GM19193 (cell line): ENCODE results near the gene SIN3B.

ENCODE experiments used
- POLR2A ChIP-seq: IDR thresholded peaks from 4 replicates; pipeline ENCODE4 v1.6.1; 2011; ENCODE audit not compliant: insufficient read depth, insufficient read length; ENCODE audit errors: extremely low read depth

The SIN3B gene

DNA sequence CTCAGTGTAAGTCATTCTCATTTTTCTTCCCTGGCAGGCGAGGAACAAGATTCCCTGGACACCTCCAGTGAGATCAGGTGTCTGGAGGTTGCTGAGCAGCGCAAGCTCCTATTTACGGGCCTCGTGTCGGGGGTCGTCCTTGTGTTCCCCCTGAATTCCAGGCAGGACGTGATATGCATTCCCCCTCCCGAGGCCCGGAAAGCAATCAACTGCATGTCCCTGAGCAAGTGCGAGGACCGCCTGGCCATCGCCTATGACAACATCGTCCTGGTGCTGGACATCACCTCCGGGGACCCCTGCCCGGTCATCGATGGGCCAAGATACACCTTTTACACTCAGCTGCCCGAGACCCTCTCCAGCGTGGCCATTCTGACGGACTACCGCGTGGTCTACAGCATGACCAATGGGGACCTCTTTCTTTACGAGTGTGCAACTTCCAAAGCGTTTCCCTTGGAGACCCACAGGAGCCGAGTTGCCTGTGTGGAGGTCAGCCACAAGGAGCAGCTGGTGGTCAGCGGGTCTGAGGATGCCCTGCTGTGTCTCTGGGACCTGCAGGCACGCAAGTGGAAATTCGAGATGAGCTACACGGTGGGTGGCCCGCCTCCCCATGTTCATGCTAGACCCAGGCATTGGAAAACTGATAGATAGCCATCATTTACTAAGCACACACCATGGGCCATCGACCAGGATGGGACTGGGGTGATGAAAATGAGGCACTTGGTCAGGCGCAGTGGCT is 21.5 kb upstream of the SIN3B start:
- no peak for TF ChIP-seq POLR2A

DNA sequence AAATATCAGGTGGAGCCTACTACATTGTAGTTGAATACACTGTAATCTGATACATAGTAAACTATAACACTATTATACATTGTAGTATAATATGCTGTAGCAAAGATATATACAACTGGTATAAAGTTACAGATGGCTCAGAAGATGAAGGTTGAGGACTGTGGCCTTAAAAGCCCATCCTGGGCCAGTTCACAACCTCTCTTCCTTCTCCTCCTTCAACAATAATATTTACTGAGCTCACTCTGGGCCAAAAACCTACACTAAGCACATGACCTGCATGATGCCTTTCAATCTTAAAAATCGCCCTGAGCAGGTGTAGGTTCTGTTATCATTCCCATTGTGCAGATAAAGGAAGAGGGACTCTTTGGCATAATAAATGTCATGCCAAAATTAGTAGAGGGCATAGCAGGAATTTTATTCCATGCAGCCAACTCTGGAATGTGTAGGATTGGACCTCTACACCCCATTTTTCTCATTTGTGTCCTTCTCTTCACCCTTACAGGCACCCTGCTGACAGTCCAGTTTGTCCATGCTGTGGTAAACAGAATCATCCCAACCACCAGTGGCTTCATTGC is 14.6 kb upstream of the SIN3B start:
- no peak for TF ChIP-seq POLR2A

DNA sequence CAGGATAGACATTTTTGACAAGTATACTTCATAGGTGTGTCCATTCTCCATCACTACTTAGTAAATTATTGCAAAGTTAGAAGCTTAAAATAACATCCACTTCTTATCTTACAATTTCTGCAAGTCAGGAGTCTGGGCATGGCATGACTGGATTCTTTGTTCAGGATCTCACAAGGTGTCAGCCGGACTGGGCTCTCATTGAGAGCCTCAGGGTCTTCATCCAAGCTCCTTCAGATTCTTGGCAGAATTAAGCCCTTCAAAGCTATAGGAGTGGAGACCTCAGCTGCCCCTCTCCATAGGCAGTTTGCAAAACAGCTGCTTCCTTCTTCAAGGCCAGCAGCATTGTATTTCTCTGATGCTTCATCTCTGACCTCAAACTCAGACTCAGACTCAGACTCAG is 9.1 kb upstream of the SIN3B start:
- no peak for TF ChIP-seq POLR2A

DNA sequence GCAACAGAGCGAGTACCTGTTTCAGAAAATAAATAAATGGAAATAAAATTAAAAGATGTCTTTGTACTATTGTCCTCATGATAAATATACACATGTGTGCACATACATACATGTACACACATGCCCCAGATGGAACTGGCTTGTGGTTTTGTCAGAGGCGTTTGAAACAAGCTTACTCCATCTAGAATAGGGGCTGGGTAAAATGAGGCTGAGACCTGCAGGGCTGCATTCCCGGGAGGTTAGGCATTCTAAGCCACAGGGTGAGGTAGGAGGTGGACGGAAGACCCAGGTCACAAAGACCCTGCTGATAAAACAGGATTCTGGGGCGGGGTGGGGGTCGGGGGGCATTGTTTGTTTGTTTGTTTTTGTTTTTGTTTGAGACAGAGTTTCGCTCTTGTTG is 8.1 kb upstream of the SIN3B start:
- TF ChIP-seq POLR2A = no peak

DNA sequence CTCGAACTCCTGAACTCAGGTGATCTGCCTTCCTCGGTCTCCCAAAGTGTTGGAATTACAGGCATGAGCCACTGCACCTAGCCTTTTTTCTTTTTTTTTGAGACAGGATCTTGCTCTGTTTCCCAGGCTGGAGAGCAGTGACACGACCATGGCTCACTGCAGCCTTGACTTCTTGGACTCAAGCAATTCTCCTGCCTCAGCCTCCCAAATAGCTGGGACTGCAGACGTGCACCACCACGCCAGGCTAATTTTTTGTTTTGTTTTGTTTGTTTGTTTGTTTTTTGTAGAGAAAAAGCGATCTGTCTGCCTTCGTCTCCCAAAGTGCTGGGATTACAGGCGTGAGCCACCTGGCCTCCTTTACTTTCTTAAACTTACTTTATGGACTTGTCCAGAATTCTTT is 6.5 kb upstream of the SIN3B start:
- no peak for TF ChIP-seq POLR2A

DNA sequence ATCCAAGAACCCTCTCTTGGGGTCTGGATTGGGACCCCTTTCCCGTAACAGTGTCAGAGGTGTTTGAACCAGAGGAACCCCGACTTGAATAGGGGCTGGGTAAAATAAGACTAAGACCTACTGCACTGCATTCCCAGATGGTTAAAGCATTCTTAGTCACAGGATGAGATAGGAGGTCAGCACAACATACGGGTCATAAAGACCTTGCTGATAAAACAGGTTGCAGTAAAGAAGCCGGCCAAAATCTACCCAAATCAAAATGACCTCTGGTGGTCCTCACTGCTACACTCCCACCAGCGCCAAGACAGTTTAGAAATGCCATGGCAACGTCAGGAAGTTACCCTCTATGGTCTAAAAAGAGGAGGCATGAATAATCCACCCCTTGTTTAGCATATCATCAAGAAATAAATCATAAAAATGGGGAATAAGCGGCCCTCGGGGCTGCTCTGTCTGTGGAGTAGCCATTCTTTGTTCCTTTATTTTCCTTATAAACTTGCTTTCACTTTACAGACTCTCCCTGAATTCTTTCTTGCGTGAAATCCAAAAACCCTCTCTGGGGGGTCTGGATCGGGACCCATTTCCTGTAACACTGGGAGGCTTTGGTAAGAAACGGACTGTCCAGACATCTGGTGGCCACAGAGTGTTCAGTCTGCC is 4.4 kb upstream of the SIN3B start:
- TF ChIP-seq POLR2A = no peak

DNA sequence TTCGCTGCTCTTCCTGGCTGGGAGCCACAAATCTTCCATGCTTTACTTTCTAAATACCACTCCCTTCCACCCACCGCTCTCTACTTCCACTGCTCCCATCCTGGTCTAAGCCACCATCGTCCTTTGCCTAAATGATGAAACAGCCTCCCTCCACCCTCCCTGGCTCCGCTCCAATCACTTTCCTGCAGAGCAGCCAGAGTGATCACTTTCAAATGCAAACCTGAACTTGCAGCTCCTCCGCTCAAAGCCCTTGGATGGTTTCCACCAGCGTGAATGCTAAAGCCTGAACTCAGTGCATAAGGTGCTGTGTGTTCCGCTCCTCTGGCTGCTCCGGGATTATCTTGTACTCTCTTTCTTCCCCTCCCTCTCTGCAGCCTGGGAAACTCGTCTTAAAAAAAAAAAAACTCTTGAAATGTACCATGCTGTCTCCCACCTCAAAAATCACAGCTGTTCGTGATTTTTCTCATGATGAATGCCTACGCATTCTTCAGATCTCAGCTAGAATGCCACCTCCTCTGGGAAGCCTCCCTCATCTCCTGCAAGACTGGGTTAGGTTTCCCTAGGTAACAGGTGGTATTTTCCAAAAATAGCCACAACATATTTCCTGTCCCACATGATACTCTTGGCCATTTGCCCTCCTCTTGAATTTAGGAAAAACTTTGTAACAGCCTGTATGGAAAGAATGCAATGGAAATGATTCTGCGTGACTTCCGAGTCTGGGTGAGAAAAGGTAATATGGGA is 3.7 kb upstream of the SIN3B start:
- no peak for TF ChIP-seq POLR2A

DNA sequence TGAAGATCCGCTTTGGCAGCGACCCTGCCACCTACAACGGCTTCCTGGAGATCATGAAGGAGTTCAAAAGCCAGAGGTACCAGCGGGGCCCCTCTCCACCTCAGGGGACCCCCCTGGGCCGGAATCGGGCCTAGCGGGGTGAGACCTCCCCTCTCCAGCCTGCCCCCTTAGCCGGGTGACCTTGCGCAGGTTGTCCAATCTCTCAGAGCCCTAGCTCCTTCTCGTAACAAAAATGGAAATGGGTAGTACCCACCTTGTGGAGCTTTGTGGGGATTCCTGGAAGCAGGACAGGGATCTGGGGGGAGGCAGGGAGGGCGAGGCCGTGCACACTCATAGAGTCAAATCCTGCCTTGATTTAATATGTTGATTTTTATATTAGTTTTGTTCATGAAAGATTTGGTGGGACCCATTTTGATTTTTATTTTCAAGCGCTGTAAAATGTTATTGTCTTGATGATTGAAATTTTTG is 658 bp downstream of the SIN3B start:
- no peak for TF ChIP-seq POLR2A

DNA sequence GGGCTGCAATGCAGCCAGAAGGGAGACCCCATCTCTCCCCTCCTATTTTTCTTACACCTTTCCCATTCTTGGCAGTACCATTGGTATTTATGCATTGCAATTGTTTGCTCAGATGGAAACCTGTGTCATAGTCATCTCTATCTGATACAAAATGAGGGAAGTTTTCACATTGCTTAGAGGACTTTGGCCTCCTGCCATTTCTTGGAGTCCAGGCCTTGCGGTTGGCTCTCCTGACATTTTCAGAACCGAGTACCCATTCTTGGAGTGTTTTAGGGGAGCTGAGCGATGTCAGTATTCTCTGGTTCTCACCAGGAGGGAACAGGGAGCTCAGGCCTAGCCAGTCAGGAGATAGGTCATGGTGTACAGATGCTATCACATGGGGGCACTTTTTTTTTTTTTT is 1.5 kb downstream of the SIN3B start:
- TF ChIP-seq POLR2A = no peak

DNA sequence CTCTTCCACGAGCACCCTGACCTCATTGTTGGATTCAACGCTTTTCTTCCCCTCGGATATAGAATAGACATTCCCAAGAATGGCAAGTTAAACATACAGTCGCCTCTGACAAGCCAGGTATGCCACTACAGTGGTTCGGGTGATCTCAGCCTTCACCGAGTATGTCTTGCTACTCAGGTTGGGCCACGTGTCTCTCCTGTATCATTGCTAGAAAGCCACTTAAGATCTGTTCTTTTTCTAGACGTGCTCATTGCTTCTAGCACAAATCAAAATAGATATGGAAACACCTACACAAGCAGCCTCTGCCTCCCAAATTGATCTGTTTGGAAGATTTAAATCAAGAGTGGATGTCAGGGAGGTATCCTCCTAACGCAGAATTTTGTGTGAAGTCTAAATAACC is 2.3 kb downstream of the SIN3B start:
- no peak for TF ChIP-seq POLR2A

DNA sequence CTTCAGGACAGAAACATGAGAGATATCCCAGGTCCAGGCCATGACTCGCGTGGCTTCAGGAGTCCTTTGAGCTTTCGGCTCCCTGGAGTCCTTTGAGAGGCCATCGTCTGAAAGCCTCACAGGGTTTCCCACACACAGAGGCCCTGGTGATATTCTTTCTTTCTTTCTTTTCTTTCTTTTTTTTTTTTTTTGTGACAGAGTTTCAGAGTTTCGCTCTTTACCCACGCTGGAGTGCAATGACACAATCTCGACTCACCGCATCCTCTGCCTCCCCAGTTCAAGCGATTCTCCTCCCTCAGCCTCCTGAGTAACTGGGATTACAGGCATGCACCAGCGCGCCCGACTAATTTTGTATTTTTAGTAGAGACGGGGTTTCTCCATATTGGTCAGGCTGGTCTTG is 5.5 kb downstream of the SIN3B start:
- TF ChIP-seq POLR2A = no peak

DNA sequence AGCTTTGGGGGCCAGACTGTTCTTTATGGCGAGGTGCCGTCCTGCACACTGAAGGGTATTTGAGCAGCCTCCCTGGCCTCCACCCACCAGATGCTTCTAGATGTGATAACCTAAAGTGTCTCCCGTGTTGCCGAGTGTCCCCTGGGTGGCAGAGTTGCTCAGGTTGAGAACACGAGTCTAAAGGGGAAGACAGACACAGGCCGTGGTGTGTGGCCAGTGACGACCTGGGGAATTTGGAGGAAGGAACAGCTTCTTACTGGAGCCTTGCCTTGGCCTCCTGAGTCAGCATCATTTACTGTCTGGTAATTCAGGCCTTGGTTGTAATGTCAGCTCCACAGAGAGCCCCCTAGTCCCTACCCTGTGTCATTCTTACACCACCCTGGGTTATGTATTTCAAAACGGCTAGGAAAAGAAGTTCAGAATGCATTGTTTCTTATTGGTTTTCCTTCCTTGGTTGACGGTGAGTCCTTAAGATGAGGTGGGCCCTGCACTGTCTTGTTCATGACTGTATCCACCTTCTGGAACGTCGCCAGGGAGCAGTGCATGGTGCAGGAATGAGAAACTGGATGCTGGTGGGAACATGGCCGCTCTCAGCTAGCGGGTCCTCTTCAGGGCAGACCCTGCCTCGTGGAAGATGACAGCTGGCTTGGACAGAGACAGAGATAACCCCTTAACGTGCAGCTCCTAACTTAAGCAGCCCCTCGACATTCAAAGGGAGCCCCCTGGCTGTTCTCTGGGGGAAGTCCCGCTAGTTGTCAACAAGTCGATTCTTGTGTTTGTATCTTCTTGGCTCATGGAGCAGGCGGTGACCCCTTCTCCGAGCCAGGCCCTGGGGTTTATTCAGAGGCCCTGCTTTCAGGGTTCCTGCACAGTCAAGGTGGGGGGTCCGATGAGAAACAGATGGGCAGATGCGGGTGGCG is 7.2 kb downstream of the SIN3B start:
- no peak for TF ChIP-seq POLR2A

DNA sequence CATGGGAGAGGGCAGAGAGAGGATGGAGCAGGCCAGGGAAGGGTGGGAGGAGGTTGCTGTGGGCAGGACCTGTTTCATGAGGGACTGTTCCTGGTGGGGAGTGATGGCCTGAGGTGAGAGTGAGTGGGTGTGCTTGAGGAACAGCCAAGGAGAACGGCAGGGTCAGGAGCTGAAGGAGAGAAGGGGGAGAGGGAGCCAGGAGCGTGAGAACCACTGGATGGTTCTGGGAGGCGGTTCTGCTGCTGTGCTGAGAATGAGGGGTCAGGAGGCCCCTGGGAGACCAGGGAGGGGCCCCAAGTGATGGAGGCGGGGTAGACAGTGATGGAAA is 7.8 kb downstream of the SIN3B start:
- no peak for TF ChIP-seq POLR2A

DNA sequence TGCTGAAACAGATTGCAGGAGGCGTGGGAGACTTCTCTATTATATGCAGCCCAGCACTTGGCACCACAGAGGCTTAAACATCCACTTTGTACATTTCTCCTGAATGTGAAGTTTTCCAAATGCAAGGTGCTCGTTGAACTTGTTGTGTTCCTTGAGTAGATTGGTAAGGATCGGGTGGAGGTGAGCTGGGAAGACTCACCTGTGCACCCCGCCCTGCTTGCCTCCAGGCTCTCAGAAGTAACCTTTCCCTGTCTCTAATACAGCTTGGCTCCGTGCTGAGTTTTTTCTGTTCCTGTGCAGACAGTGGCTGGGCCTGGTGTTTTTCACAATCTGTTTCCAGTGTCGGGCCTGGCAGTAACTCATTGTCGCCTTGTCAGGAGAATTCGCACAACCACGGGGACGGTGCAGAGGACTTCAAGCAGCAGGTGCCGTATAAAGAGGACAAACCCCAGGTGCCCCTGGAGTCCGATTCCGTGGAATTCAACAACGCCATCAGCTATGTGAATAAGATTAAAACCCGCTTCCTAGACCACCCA is 12.3 kb downstream of the SIN3B start:
- no peak for TF ChIP-seq POLR2A

DNA sequence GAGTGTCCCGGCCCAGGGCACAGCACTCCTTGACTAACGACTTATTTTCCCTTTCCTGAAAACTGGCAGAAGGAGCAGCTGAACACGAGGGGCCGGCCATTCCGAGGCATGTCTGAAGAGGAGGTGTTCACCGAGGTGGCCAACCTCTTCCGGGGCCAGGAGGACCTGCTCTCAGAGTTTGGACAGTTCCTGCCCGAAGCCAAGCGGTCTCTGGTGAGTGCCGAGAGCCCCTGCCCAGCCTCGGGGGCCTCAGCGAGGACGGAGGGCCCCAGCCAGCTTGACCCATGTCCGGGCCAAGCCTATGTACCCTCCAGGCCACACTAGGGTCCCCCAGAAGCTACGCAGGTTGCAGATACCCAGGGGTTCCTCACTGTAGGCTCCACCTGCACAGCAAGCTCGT is 17.7 kb downstream of the SIN3B start:
- TF ChIP-seq POLR2A = no peak

DNA sequence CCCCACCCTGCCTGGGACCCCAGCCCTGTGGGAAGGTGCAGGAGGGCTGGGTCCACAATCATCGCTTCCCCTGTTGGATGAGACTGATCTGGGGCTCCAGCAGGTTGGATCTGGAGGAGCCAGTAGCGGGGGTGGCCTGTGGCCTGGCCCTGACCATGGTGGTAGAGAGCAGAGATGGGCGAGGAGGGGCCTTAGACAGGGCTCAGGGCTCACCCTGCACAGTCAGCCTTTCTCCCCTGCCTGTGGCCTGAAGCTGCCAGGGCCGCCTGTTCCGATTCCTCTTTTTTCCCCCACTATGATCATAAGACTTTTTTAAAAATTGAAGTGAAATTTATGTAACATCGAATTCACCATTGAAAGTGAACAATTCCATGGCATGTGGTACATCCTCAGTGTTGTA is 18.2 kb downstream of the SIN3B start:
- TF ChIP-seq POLR2A = no peak
